HepG2 (cell line): ENCODE data around the gene LEP. TPM values are rescaled to one million over a fixed set of nuclear protein-coding genes. Genes with fewer than 3 reads are reported as not detected.
A peak's percentile ranks its signal among the peaks of the same experiment; 100 is the strongest.
"Not testable (repeated sequence)": the region's sequence is repeated elsewhere in the genome, so short reads cannot be mapped to it uniquely, and the experiment has no call there.

Experiments
- CREM ChIP-seq, 2 experiments: sonication (generic) in 1 of 2; formaldehyde crosslinking in 1 of 2; IDR thresholded peaks; 2 replicates each; pipeline versions ENCODE4 v1.4.0 to v1.6.1; 2016 to 2020; ENCODE audit warnings: antibody characterized with exemption in 1 of 2, mild to moderate bottlenecking in 1 of 2, missing genetic modification reagents in 1 of 2
- HNF4A ChIP-seq: sonication (generic); formaldehyde crosslinking; IDR thresholded peaks from 2 replicates; pipeline ENCODE4 v1.4.0; 2020; ENCODE audit warnings: missing genetic modification reagents
- PAXIP1 ChIP-seq: sonication (generic); formaldehyde crosslinking; conservative IDR thresholded peaks from 2 replicates; pipeline ENCODE4 v1.4.0; 2020; ENCODE audit warnings: mild to moderate bottlenecking, missing genetic modification reagents, moderate library complexity
- RCOR2 ChIP-seq: IDR thresholded peaks from 2 replicates; pipeline ENCODE4 v1.6.1; 2016; ENCODE audit warnings: missing biosample characterization, missing genetic modification reagents
- polyA plus RNA-seq, 8 experiments: library from polyadenylated mRNA; depleted of rRNA in 3 of 8; stranded (reverse) in 7 of 8; unstranded in 1 of 8; fragments of >200 nt; fragmentation: Illumina TruSeq in 4 of 8; extraction: Trizol in 4 of 8; gene quantifications; 2 replicates each; pipeline versions ENCODE4 v1.2.1 to v1.2.3, GENCODE V29; 2011 to 2016; ENCODE audit warnings: low read depth in 4 of 8, missing spikeins in 1 of 8, mixed read lengths in 1 of 8; ENCODE audit not compliant: insufficient read depth in 1 of 8
- total RNA-seq, 5 experiments: library from RNA; depleted of rRNA; stranded (reverse); fragments of >200 nt; fragmentation: Illumina TruSeq; extraction: Trizol; gene quantifications; 2 replicates each; pipeline ENCODE4 v1.2.3, GENCODE V29; 2016; ENCODE audit warnings: low read depth in 1 of 5
- TF ChIP-seq, protein P1 (sequence below): IDR thresholded peaks from 2 replicates; pipeline ENCODE4 v1.4.0; 2020; ENCODE audit warnings: mild to moderate bottlenecking, missing genetic modification reagents

The LEP gene
- total and polyA plus RNA-seq, 2 of the 13 experiments (the other 11 are each of a cell fraction or from before 2014, with no cell fraction given), result 0.05 TPM; not detected in 1

GRCh38 chr7:128298004-128298403, 56.9 kb downstream of the LEP start (continued):
- TF ChIP-seq CREM (IDR thresholded peaks at IDR 0.05), result 0 out of 2 replicates have a peak, but pooled peaks have one; percentile 22
- TF ChIP-seq CREM (CRISPR knock-in tag; IDR thresholded peaks at IDR 0.05), result not testable (repeated sequence)
- TF ChIP-seq, protein P1, sequence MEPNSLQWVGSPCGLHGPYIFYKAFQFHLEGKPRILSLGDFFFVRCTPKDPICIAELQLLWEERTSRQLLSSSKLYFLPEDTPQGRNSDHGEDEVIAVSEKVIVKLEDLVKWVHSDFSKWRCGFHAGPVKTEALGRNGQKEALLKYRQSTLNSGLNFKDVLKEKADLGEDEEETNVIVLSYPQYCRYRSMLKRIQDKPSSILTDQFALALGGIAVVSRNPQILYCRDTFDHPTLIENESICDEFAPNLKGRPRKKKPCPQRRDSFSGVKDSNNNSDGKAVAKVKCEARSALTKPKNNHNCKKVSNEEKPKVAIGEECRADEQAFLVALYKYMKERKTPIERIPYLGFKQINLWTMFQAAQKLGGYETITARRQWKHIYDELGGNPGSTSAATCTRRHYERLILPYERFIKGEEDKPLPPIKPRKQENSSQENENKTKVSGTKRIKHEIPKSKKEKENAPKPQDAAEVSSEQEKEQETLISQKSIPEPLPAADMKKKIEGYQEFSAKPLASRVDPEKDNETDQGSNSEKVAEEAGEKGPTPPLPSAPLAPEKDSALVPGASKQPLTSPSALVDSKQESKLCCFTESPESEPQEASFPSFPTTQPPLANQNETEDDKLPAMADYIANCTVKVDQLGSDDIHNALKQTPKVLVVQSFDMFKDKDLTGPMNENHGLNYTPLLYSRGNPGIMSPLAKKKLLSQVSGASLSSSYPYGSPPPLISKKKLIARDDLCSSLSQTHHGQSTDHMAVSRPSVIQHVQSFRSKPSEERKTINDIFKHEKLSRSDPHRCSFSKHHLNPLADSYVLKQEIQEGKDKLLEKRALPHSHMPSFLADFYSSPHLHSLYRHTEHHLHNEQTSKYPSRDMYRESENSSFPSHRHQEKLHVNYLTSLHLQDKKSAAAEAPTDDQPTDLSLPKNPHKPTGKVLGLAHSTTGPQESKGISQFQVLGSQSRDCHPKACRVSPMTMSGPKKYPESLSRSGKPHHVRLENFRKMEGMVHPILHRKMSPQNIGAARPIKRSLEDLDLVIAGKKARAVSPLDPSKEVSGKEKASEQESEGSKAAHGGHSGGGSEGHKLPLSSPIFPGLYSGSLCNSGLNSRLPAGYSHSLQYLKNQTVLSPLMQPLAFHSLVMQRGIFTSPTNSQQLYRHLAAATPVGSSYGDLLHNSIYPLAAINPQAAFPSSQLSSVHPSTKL, result peak; percentile 70
- TF ChIP-seq RCOR2 (CRISPR knock-in tag), result 0 out of 2 replicates have a peak, but pooled peaks have one; percentile 18
- TF ChIP-seq PAXIP1, result peak; percentile 67
- peak; percentile 83 for TF ChIP-seq HNF4A (CRISPR knock-in tag)
